Caco-2 (cell line): ENCODE measurements around the gene PROB1. TPM values are rescaled to one million over a fixed set of nuclear protein-coding genes. Genes with fewer than 3 reads are reported as not detected.

ENCODE experiments used
- BruUV-seq: library from RNA; stranded (reverse); fragments of 400-500 nt; replicated peaks from 2 replicates; lab custom pipeline; 2021; lab: Mats Ljungman, UMichigan
- CTCF ChIA-PET: fragments of 300-600 bp; sonication (Branson Sonifier 250); formaldehyde crosslinking; loops from one replicate; lab custom pipeline; 2022; ENCODE audit warnings: antibody characterized with exemption; lab: Charles Lee
- POLR2A ChIA-PET: fragments of 300-600 bp; sonication (Branson Sonifier 250); formaldehyde crosslinking; loops from one replicate; lab custom pipeline; 2022; ENCODE audit warnings: antibody characterized with exemption; lab: Charles Lee
- DNase-seq, 2 experiments: peaks; one replicate each; pipeline versions ENCODE4 v3.0.0 to v3.0.0-alpha.2; 2020 to 2022
- H3K27me3 ChIP-seq: replicated peaks from 2 replicates; pipeline ENCODE4 v1.6.0; 2011; ENCODE audit warnings: low read length; ENCODE audit not compliant: control insufficient read depth, insufficient read depth
- H3K36me3 ChIP-seq: 2 replicates; pipeline ENCODE4 v1.5.1; 2011; ENCODE audit warnings: low read length; ENCODE audit not compliant: control insufficient read depth, insufficient read depth
- H3K4me1 ChIP-seq: fragments of 250-450 bp; sonication (Bioruptor Pico); 2 replicates; pipeline ENCODE4 v1.5.1; 2020; ENCODE audit warnings: mild to moderate bottlenecking
- H3K4me3 ChIP-seq: 2 replicates; pipeline ENCODE4 v1.5.1; 2011; ENCODE audit warnings: low read depth, mild to moderate bottlenecking, control low read depth, low read length
- H3K9me3 ChIP-seq: fragments of 250-450 bp; sonication (Bioruptor Pico); 2 replicates; pipeline ENCODE4 v1.5.1; 2020; ENCODE audit warnings: mild to moderate bottlenecking, moderate library complexity
- H3K27ac Mint-ChIP-seq: one replicate; pipeline ENCODE4 v1.8.0; 2022; ENCODE audit warnings: mixed read lengths; ENCODE audit not compliant: unreplicated experiment
- H3K27me3 Mint-ChIP-seq: one replicate; pipeline ENCODE4 v1.8.0; 2022; ENCODE audit warnings: mixed read lengths; ENCODE audit not compliant: insufficient read depth, unreplicated experiment
- H3K36me3 Mint-ChIP-seq: one replicate; pipeline ENCODE4 v1.8.0; 2022; ENCODE audit warnings: mild to moderate bottlenecking, mixed read lengths; ENCODE audit not compliant: insufficient read depth, unreplicated experiment
- H3K4me1 Mint-ChIP-seq: one replicate; pipeline ENCODE4 v1.8.0; 2022; ENCODE audit warnings: low read depth, mixed read lengths; ENCODE audit not compliant: unreplicated experiment
- H3K4me3 Mint-ChIP-seq: one replicate; pipeline ENCODE4 v1.8.0; 2022; ENCODE audit warnings: mild to moderate bottlenecking, moderate library complexity, mixed read lengths; ENCODE audit not compliant: unreplicated experiment
- H3K9me3 Mint-ChIP-seq: one replicate; pipeline ENCODE4 v1.8.0; 2022; ENCODE audit warnings: mixed read lengths; ENCODE audit not compliant: unreplicated experiment
- CTCF ChIP-seq, 2 experiments: fragments of 200-600 bp in 1 of 2; IDR thresholded peaks; 1 replicate in 1 of 2; 2 replicates in 1 of 2; pipeline versions ENCODE4 v1.5.1 to v1.8.0; 2011 to 2022; ENCODE audit warnings: antibody characterized with exemption in 1 of 2, control low read depth in 1 of 2, inconsistent platforms in 1 of 2, low read depth in 1 of 2, low read length in 1 of 2, mild to moderate bottlenecking in 1 of 2, moderate library complexity in 1 of 2; ENCODE audit not compliant: insufficient read depth in 1 of 2, severe bottlenecking in 1 of 2, unreplicated experiment in 1 of 2
- intact Hi-C: fragments of 100-400 bp; cut with micrococcal nuclease; formaldehyde crosslinking; loops from one replicate; pipeline ENCODE4 v1.10.0; 2022; ENCODE audit not compliant: unreplicated experiment
- total RNA-seq: library from RNA; stranded (reverse); gene quantifications from 2 replicates; pipeline ENCODE4 v1.2.3, GENCODE V29; 2022

The PROB1 gene
- total RNA-seq, 1 experiment from 2014 or later: 2.7 TPM

DNA sequence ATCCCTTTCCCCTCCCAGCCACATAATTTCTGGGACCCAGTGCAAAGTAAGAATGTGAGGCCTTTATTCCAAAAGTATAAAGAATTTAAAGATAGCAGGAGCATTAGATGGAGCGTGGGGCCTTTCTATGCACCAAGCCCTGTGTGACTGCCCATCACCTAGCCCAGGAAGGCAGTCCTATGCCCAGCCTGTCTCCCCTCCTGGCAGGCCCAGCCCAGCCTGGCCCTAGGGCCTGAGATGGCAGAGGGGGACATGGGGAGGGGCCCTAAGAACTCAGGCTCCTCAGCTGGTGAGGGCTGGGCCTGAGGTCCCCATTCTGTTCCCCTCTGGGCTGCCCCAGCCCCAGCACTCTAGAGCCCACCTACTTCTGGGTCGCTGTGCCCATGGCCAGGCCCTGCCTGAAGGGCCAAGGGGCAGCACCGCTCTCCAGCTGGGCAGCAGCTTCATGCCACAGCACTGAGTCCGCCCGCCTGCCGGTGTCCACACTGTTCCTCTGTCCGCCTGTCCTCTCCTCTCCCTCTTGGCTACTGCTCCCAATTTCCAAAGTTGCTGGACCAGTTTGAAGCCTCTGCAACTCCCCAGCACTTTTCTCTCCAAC is 10.8 kb downstream of the PROB1 start:
- CTCF ChIA-PET: no interaction called here
- H3K36me3 ChIP-seq: no peaks in the 10 kb centered on the region; the same call in 1 of the 2 replicates
- POLR2A ChIA-PET: no interaction called here

DNA sequence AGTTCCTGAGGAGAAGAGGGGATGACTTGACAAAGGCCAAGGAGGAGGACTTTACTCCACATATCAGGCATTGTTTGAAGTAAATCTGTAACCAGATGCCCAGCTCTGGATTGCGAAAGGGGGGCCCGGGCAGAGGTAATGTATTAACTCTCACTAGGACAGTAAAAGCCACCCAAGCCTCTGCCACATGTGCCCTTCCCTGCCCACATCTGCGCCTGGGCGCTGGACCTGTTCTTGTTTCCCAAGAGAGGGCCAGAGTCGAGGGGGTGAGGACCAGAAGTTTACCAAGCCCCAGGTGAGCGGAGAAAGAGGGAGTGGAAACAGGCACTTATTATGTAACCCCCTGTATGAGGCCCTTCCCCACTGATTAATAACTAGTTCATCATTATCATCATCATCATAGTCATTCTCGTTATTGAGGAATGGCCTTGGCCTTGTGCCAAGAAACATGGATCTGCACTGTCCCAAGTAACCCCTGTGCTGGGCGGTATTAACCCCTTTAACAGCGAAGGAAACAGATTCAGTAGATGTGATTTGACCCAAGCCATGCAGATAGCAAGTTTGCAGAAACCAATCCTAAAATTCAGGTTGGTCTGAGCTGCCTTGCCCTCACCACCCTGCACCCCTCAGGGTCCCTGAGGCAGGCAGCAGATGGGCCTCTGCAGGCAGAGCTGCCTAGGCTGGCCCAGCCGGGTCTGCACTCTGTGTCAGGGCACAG is 11.5 kb downstream of the PROB1 start, which contains the start of gene SLC23A1:
Gene SLC23A1 (minus strand): TSS at position 23 of the 718 bp plus-strand sequence. CDS start 44 bp downstream, outside the sequence.
- CTCF ChIA-PET: interaction anchor here (0.6 kb wide), 1 partner anchor 172 kb away, joined by 3 read pairs; no protein-coding TSS in a partner anchor
- DNase-seq: peak; percentile 80 to 85
- no peaks in the 10 kb centered on the region for H3K9me3 Mint-ChIP-seq
- Histone ChIP-seq H3K9me3 (no peaks in the 10 kb centered on the region), H3K27me3 (no peaks in the 10 kb centered on the region), H3K4me3 (peak within 1 kb of the TSS; percentile 30), H3K36me3 (no peaks in the 10 kb centered on the region; the same call in 1 of the 2 replicates), H3K4me1 (peaks cover 40% of the 10 kb centered on the region)
- POLR2A ChIA-PET: interaction anchor here (0.6 to 1.1 kb wide), 2 partner anchors 9 to 833 kb away, joined by 3 read pairs; no protein-coding TSS in a partner anchor
- H3K36me3 Mint-ChIP-seq: peaks cover 13% of the 10 kb centered on the region
- peak within 1 kb of the TSS; percentile 67 for H3K4me3 Mint-ChIP-seq
- no peaks in the 10 kb centered on the region for H3K27me3 Mint-ChIP-seq
- intact Hi-C loops: no loop called here
- H3K4me1 Mint-ChIP-seq: peaks cover 33% of the 10 kb centered on the region
- no peak for TF ChIP-seq CTCF (IDR thresholded peaks at IDR 0.05; ENCODE audit: insufficient read depth in 1 of 2, low read depth in 1 of 2, low read length in 1 of 2, severe bottlenecking in 1 of 2, unreplicated experiment in 1 of 2)
- BruUV-seq: no TSS peak
- peak within 1 kb of the TSS; percentile 94 for H3K27ac Mint-ChIP-seq

More for the DNA sequence above, 10.8 kb downstream of the PROB1 start:
- no peaks in the 10 kb centered on the region for H3K9me3 Mint-ChIP-seq
- H3K36me3 Mint-ChIP-seq: peaks cover 11% of the 10 kb centered on the region
- no TSS peak for BruUV-seq
- Histone ChIP-seq H3K9me3 (no peaks in the 10 kb centered on the region), H3K27me3 (no peaks in the 10 kb centered on the region), H3K4me3 (no peak overlapping the region), H3K4me1 (peaks cover 40% of the 10 kb centered on the region)
- peaks cover 33% of the 10 kb centered on the region for H3K4me1 Mint-ChIP-seq
- peak overlapping the region; percentile 29 for H3K27ac Mint-ChIP-seq
- intact Hi-C loops: no loop called here
- no peak overlapping the region for H3K4me3 Mint-ChIP-seq
- TF ChIP-seq CTCF (IDR thresholded peaks at IDR 0.05; ENCODE audit: insufficient read depth in 1 of 2, low read depth in 1 of 2, low read length in 1 of 2, severe bottlenecking in 1 of 2, unreplicated experiment in 1 of 2): no peak
- no peak for DNase-seq
- no peaks in the 10 kb centered on the region for H3K27me3 Mint-ChIP-seq

DNA sequence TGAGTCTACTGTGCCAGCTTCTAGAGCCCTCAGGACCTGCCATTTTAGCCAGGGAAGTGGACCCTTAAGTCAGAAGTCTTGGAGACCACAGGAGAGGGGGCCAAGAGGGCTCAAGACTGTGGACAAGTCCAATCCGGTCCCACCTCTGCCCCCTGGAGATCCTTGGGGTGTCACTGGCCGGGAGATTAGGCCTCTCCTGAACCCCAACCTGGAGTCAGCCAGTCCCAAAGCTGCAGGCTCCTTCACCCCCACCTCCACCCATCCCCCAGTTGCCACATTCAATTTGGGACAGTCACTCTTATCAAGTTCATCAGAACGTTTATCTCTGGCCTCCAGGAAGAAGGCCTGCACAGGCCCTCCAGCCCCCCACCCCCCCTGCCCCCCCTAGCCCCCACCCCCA is 12.1 kb downstream of the PROB1 start:
- Mint-ChIP-seq H3K36me3 (peaks cover 13% of the 10 kb centered on the region), H3K4me1 (peaks cover 33% of the 10 kb centered on the region), H3K27ac (peak overlapping the region; percentile 94), H3K4me3 (peak overlapping the region; percentile 67), H3K9me3 (no peaks in the 10 kb centered on the region), H3K27me3 (no peaks in the 10 kb centered on the region)
- DNase-seq: no peak
- Histone ChIP-seq H3K9me3 (no peaks in the 10 kb centered on the region), H3K4me3 (peak overlapping the region; percentile 30), H3K27me3 (no peaks in the 10 kb centered on the region), H3K4me1 (peaks cover 40% of the 10 kb centered on the region), H3K36me3 (no peaks in the 10 kb centered on the region; the same call in 1 of the 2 replicates)
- TF ChIP-seq CTCF (IDR thresholded peaks at IDR 0.05; ENCODE audit: insufficient read depth in 1 of 2, low read depth in 1 of 2, low read length in 1 of 2, severe bottlenecking in 1 of 2, unreplicated experiment in 1 of 2): no peak
- intact Hi-C loops: no loop called here
- BruUV-seq: no TSS peak
- CTCF ChIA-PET: interaction anchor here (0.6 kb wide), 1 partner anchor 173 kb away, joined by 3 read pairs; no protein-coding TSS in a partner anchor
- POLR2A ChIA-PET: interaction anchor here (0.6 to 1.1 kb wide), 2 partner anchors 8 to 832 kb away, joined by 3 read pairs; no protein-coding TSS in a partner anchor
